HPDE6-E6E7 (cell line): ENCODE measurements around the gene ZBED1.
"Not testable (repeated sequence)": the region's sequence is repeated elsewhere in the genome, so short reads cannot be mapped to it uniquely, and the experiment has no call there.

Experiments used
- DNase-seq: peaks from one replicate; pipeline ENCODE4 v3.0.0; 2011; ENCODE audit warnings: missing footprints; ENCODE audit errors: extremely low spot score

The ZBED1 gene

DNA sequence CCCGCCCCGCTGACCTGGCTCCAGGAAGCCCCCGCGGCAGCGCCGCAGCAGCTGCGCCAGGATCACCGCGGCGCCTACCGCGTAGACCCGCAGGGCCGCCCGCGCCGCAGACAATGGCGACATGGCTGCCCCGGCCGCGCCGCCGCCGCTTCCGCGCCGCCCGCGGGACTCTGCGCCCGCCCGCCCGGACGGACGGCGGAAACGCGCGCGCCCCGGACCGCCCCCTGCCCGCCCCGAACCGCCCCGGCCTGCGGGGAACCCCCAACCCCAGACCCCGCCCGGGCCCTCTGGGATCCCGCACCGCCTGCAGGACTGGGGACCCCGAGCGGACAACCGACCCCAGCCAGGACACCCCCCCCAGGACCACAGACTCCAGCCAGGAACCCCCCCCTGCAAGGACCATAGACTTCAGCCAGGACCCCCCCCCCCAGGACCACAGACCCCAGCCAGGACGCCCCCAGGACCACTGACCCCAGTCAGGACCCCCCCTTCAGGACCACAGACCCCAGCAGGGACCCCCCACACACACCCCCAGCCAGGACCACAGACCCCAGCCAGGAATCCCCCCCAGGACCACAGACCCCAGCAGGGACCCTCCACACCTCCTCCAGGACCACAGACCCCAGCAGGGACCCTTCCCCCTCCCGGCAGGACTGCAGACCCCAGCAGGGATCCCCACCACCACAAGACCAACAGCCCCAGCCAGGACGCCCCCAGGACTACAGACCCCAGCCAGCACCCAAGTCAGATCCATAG lies at the start of gene ZBED1, which contains the start of gene DHRSX:
TSS of gene ZBED1 (minus strand) at position 174 of the 756 bp plus-strand sequence. CDS start 10,257 bp downstream, outside the sequence.
TSS of gene DHRSX (minus strand) at position 174 of the 756 bp plus-strand sequence. CDS start at position 123, 51 bp downstream.
- peak; percentile 34 for DNase-seq

GRCh38 chrX:2549876-2550275 lies 49.1 kb upstream of the ZBED1 start:
- no peak for DNase-seq

- DNase-seq = no peak
Observed at GRCh38 chrX:2548711-2549423, 48.1 kb upstream of the ZBED1 start.

- no peak for DNase-seq
Observed at GRCh38 chrX:2547736-2548135, 47.0 kb upstream of the ZBED1 start.

GRCh38 chrX:2546496-2546895 lies 45.7 kb upstream of the ZBED1 start:
- no peak for DNase-seq

- DNase-seq = no peak
Observed at GRCh38 chrX:2545144-2545543, 44.4 kb upstream of the ZBED1 start.

DNA sequence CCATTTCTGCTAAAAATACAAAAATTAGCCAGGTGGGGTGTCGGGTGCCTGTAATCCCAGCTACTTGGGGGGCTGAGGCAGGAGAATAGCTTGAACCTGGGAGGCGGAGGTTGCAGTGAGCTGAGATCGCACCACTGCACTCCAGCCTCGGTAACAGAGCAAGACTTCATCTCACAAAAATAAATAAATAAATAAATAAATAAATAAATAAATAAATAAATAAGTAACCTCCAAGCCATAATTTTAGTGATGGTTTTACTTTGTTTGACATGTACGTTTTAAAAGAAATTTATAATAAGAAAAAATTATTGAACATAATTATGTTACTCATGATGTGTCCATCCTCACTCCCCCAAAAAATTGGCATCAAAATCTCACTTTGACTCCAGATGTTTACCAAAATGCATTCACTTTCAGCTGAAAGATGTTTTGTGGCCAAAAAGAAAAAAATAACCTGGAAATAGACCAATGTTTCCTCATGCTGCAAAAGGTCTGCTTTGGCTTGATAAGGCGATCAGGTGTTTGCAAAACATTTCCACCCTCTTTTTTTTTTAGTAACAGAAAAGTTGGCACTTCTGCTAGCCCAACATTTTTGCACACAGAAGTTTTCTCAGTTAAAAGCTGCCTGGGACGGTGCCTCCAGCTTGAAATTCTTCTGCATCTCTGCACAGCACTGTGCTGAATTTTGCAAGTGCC lies 42.2 kb upstream of the ZBED1 start:
- no peak for DNase-seq

DNA sequence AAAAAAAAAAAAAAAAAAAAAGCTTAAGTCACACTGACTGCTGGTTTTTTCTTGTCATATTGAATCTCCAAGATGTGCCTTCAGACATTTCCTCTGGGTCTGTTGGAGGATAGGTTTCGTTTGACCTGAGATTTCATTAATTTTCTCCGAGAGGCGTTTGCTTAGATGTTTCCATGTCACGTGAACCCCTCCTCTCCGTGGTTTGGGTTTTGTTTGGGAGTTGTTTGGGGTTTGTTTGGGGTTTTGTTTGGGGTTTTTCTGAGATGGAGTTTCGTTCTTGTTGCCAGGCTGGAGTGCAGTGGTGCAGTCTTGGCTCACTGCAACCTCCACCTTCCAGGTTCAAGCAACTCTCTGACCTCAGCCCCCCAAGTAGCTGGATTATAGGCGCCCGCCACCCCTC lies 40.8 kb upstream of the ZBED1 start:
- DNase-seq = no peak

- DNase-seq = no peak
Observed at GRCh38 chrX:2540426-2540947, 39.7 kb upstream of the ZBED1 start.

GRCh38 chrX:2539586-2539985 lies 38.8 kb upstream of the ZBED1 start:
- DNase-seq = no peak

- DNase-seq = no peak
Observed at GRCh38 chrX:2538031-2538757, 37.4 kb upstream of the ZBED1 start.

DNA sequence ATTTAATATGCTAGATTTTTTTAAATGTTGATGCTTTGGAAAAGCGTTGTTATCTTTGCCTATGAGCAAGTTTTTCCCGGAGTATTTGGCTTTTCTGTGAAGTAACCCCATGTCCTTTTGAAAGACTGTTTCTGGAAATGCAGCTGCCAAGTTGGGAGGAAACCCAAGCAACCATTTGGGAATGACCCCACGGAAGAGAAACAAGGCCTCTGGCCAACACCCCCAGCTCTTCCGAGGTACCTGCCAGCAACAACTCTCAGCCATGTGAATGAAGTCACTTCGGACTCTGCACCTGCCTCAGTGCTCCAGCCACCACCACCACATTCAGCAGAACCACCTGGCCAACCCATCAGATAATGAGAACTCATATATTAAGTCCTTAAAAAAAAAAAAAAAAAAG lies 36.2 kb upstream of the ZBED1 start:
- no peak for DNase-seq

GRCh38 chrX:2536141-2536540 lies 35.4 kb upstream of the ZBED1 start:
- no peak for DNase-seq

DNA sequence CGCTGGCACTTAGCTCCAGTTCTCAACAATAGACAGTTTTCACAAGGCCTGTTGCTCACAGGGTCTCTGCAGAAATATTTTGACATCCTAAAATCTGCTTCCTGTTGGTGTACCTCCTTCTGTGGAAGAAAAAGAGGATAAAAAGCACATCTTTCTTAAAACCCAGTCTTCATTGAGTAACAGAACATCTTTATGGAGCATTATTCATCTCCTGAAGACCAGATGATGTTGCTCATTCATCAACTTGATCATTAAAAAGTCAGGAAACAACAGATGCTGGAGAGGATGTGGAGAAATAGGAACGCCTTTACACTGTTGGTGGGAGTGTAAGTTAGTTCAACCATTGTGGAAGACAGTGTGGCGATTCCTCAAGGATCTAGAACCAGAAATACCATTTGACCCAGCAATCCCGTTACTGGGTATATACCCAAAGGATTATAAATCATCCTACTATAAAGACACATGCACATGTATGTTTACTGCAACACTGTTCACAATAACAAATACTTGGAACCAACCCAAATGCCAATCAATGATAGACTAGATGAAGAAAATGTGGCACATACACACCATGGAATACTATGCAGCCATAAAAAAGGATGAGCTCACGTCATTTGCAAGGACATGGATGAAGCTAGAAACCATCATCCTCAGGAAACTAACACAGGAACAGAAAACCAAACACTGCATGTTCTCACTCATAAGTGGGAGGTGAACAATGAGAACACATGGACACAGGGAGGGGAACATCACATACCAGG lies 33.7 kb upstream of the ZBED1 start:
- DNase-seq = not testable (repeated sequence)

DNA sequence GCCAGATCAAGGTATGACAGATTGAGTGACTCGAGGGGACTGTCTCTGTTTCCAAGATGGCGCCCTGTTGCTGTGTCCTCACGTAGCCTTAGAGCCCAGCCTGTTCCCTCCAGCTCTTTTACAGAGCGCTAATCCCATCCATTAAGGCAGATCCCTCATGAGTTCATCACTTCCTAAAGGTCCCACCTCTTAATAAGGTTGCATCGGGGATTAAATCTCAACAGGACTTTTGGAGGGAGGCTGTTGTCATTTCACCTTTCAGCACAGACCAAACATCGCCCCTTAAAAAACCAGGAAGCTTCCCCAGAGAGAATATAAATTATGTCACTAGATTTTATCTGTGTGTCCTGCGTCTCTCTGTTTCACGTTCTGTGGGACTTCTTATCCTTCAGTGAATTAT lies 32.6 kb upstream of the ZBED1 start:
- no peak for DNase-seq

- no peak for DNase-seq
Observed at GRCh38 chrX:2526390-2526789, 25.6 kb upstream of the ZBED1 start.

GRCh38 chrX:2523911-2524310 lies 23.1 kb upstream of the ZBED1 start:
- no peak for DNase-seq

DNA sequence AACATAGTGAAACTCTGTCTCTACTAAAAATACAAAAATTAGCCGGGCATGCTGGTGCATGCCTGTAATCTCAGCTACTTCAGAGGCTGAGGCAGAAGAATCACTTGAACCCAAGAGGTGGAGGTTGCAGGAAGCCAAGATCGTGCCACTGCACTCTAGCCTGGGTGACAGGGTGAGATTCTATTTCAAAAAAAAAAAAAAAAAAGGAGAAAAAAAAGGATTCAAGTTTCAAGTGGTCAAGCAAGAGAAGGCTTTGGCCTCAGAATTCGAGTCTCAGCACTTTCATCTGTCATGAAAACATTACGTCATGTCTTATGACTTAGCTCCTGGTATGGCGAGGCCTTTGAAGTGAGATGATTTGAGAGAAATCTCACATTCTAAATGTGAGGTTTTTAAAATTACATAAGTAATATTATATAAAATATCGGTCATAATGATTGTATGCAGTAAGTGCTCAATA lies 21.2 kb upstream of the ZBED1 start:
- DNase-seq = no peak

GRCh38 chrX:2521092-2521926 lies 20.5 kb upstream of the ZBED1 start:
- no peak for DNase-seq

GRCh38 chrX:2520539-2520938 lies 19.8 kb upstream of the ZBED1 start:
- no peak for DNase-seq
